Measurements from ENCODE around the gene NPPC.
"Not testable (repeated sequence)": the region's sequence is repeated elsewhere in the genome, so short reads cannot be mapped to it uniquely, and the experiment has no call there.

The NPPC gene

DNA sequence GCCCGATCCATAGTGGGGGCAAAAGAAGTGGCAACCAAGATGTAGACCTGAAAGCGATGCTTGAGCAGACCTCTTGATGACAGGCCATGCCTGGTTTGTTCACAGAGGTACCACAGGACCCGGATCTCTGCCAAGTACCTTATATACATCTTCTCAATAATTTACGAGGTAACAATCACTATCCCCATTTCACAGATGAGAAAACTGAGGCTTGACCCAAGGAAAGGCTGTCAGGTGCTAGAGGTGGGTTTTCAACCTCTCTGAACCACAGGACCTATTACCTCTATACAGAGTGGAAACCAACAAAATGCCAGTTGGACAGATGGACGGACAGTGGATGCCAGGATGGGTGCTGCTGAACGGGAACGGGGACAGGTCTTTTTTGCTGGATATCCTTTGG is 21.5 kb upstream of the NPPC start (continued):
- TF ChIP-seq TRIM28 (IDR thresholded peaks at IDR 0.05; ENCODE audit: borderline replicate concordance, low read length) (no peak), ZNF426 (tag by site-specific recombination; IDR thresholded peaks at IDR 0.05) (no peak), ZNF335 (tag by site-specific recombination; conservative IDR thresholded peaks at IDR 0.05) (no peak), ZEB2 (tag by site-specific recombination; IDR thresholded peaks at IDR 0.05) (no peak), HIC1 (tag by site-specific recombination; IDR thresholded peaks at IDR 0.05) (no peak), ZNF2 (tag by site-specific recombination; IDR thresholded peaks at IDR 0.05) (no peak), ZNF747 (tag by site-specific recombination; IDR thresholded peaks at IDR 0.05) (no peak)

DNA sequence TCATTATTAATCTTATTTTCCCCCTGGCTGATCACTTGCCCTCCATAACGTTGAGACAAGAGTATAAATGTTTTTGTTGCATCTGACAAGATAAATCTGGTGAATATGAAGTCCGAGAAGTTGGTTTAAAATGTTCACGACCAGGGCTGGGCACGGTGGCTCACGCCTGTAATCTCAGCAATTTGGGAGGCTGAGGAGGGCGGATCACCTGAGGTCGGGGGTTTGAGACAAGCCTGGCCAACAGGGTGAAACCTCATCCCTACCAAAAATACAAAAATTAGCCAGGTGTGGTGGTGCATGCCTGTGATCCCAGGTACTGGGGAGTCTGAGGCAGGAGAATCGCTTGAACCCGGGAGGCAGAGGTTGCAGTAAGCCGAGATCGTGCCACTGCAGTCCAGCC is 20.9 kb upstream of the NPPC start:
- H3K36me3 ChIP-seq (ENCODE audit: control insufficient read depth in 2 of 2, insufficient read depth in 1 of 2, low read length in 2 of 2); H3K27ac ChIP-seq (ENCODE audit: extremely low read depth, low read depth, low read length); CTCF ChIA-PET; POLR2A ChIA-PET; H3K9me3 ChIP-seq (ENCODE audit: control insufficient read depth, insufficient read depth, low read depth, low read length); H3K4me1 ChIP-seq (ENCODE audit: control insufficient read depth, insufficient read depth, low read length); H3K4me3 ChIP-seq (ENCODE audit: low read depth, low read length): not testable (repeated sequence)

- POLR2A ChIA-PET: no interaction called here
- H3K36me3 ChIP-seq (ENCODE audit: control insufficient read depth in 2 of 2, insufficient read depth in 1 of 2, low read length in 2 of 2): no peaks in the 10 kb centered on the region
- H3K9me3 ChIP-seq (ENCODE audit: control insufficient read depth, insufficient read depth, low read depth, low read length): no peaks in the 10 kb centered on the region
- no peak overlapping the region for H3K4me3 ChIP-seq (ENCODE audit: low read depth, low read length)
- no peaks in the 10 kb centered on the region for H3K4me1 ChIP-seq (ENCODE audit: control insufficient read depth, insufficient read depth, low read length)
- TF ChIP-seq ZIC2 (tag by site-specific recombination; IDR thresholded peaks at IDR 0.05): no peak
- TF ChIP-seq ZNF488 (tag by site-specific recombination; IDR thresholded peaks at IDR 0.05): no peak
- no peak for TF ChIP-seq ZNF311 (tag by site-specific recombination; IDR thresholded peaks at IDR 0.05; ENCODE audit: borderline replicate concordance)
- no peak for TF ChIP-seq ZNF561 (tag by site-specific recombination; IDR thresholded peaks at IDR 0.05; ENCODE audit: borderline replicate concordance)
- CTCF ChIA-PET: interaction anchor here (1.2 kb wide), 1 partner anchor 20 kb away, joined by 4 read pairs; the partner anchor contains the start of gene NPPC
- no peak overlapping the region for H3K27ac ChIP-seq (ENCODE audit: extremely low read depth, low read depth, low read length)
These were observed 20.1 kb upstream of the NPPC start for GRCh38 chr2:231946241-231946814.

- H3K4me1 ChIP-seq (ENCODE audit: control insufficient read depth, insufficient read depth, low read length): no peaks in the 10 kb centered on the region
- CTCF ChIA-PET: no interaction called here
These were observed 16.0 kb upstream of the NPPC start for GRCh38 chr2:231942180-231942579.

More at GRCh38 chr2:231942180-231942579, 16.0 kb upstream of the NPPC start:
- Histone ChIP-seq H3K36me3 (ENCODE audit: control insufficient read depth in 2 of 2, insufficient read depth in 1 of 2, low read length in 2 of 2) (no peaks in the 10 kb centered on the region), H3K9me3 (ENCODE audit: control insufficient read depth, insufficient read depth, low read depth, low read length) (no peaks in the 10 kb centered on the region), H3K4me3 (ENCODE audit: low read depth, low read length) (no peak overlapping the region), H3K27ac (ENCODE audit: extremely low read depth, low read depth, low read length) (no peak overlapping the region)
- TF ChIP-seq ZEB2 (tag by site-specific recombination; IDR thresholded peaks at IDR 0.05) (no peak), SP7 (tag by site-specific recombination; IDR thresholded peaks at IDR 0.05) (no peak), ZSCAN18 (tag by site-specific recombination; IDR thresholded peaks at IDR 0.05) (no peak), ZBTB21 (tag by site-specific recombination; IDR thresholded peaks at IDR 0.05) (no peak), ZNF341 (tag by site-specific recombination; IDR thresholded peaks at IDR 0.05; ENCODE audit: low read depth) (no peak), KLF16 (tag by site-specific recombination; IDR thresholded peaks at IDR 0.05) (no peak), KLF7 (tag by site-specific recombination; IDR thresholded peaks at IDR 0.05; ENCODE audit: borderline replicate concordance) (no peak), ZNF701 (tag by site-specific recombination; IDR thresholded peaks at IDR 0.05) (no peak)
- POLR2A ChIA-PET: no interaction called here

All from HEK293 (cell line).